Activated naive CD8-positive, alpha-beta T cell treated with anti-CD3 and anti-CD28 coated beads, Interleukin-2, amount 10 ng/mL, durations not matched to agents 7 days and 5 days (primary cell): ENCODE data around the gene BCCIP. TPM values are rescaled to one million over a fixed set of nuclear protein-coding genes. Genes with fewer than 3 reads are reported as not detected.

ENCODE experiments used
- ATAC-seq: fragments of 150-1000 bp; cut with Tn5 transposase; one replicate; pipeline ENCODE4 v1.10.0; 2021; ENCODE audit warnings: low read depth, moderate library complexity
- POLR2A ChIA-PET: fragments of 350-600 bp; sonication (Branson Sonifier 250); formaldehyde crosslinking; loops from one replicate; lab custom pipeline; 2021; ENCODE audit warnings: antibody characterized with exemption; lab: Charles Lee
- DNase-seq: peaks from one replicate; pipeline ENCODE4 v3.0.0; 2021
- H3K27ac Mint-ChIP-seq: one replicate; pipeline ENCODE4 v1.8.0; 2022; ENCODE audit warnings: mild to moderate bottlenecking, mixed read lengths
- H3K27me3 Mint-ChIP-seq: one replicate; pipeline ENCODE4 v1.8.0; 2022; ENCODE audit warnings: mild to moderate bottlenecking, moderate library complexity, mixed read lengths
- H3K36me3 Mint-ChIP-seq: one replicate; pipeline ENCODE4 v1.8.0; 2021; ENCODE audit warnings: mild to moderate bottlenecking, mixed read lengths
- H3K4me1 Mint-ChIP-seq: one replicate; pipeline ENCODE4 v1.8.0; 2021; ENCODE audit warnings: mixed read lengths
- H3K4me3 Mint-ChIP-seq: one replicate; pipeline ENCODE4 v1.8.0; 2022; ENCODE audit warnings: mild to moderate bottlenecking, moderate library complexity, mixed read lengths
- H3K9me3 Mint-ChIP-seq: one replicate; pipeline ENCODE4 v1.8.0; 2021; ENCODE audit warnings: mixed read lengths
- total RNA-seq, 2 experiments: library from RNA; stranded (reverse); gene quantifications; one replicate each; pipeline ENCODE4 v1.2.3, GENCODE V29; 2021

The BCCIP gene
- total RNA-seq, 2 experiments from 2014 or later, result 44.3 to 44.9 TPM

DNA sequence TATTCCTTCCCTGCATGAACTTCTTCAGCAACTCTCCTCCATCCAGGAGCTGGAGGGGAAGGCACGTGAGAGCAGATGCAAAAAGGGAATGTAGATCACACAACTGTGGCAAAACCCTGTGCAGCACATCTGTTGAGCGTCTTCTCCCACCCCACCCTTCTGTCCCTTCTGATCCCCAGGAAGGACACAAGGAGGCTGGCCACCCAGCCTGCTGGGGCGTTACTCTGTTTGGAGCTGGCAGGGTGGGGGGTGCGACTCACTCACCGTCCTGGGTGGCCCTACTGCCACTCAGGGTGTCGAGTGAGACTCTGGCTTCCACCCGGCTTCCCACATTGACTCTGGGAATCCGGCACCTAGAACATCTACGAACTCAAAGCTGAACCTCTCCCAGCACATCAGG lies 37.6 kb upstream of the BCCIP start:
- POLR2A ChIA-PET, result no interaction called here
- Mint-ChIP-seq H3K4me3 (no peak overlapping the region), H3K27me3 (no peaks in the 10 kb centered on the region)

DNA sequence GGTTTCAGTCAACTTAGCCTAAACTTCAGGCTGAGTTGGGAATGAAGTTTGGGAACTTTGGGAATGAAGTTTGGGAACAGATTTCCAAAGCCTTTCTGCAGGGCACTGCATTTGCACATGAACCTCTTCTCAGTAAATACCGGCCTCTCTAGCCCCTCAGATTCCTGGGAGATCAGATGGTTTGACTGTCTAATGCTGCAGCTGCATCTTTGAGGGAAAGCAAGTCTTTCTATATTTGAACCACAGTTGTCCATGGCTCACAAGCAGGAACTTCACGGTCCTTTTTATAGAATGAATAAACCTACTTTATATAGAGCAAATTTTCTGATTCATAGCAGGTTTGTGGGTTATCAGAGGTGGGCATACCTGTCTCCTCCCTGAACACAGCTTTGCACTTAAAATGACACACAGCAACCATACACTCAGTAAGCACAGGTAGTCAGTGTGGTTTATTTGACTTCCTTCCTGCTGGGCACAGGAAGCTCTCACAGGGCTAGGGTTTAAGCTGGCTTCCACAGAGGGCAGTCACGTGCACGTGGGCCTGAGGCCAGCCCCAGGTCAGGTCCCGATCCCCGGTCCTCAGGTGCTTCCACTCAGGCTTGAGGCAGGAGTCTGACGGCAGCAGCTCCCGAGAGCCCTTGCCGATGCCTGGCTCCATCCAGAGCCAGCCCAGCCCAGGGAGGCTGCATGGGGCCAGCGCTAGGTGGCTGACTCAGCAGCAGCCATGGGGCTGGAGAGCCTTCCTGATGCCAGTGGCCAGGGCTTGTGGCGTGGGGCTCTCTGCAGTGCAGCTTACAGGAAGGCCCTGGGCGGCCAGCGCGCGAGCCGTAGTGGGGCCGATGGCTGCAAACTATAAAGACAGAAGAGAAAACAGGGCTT lies 35.0 kb upstream of the BCCIP start:
- H3K27ac Mint-ChIP-seq, result peak overlapping the region; percentile 80
- ATAC-seq, result peak; percentile 93
- peaks cover 11% of the 10 kb centered on the region for H3K36me3 Mint-ChIP-seq
- DNase-seq, result peak; percentile 45
- H3K9me3 Mint-ChIP-seq, result no peaks in the 10 kb centered on the region
- H3K27me3 Mint-ChIP-seq, result no peaks in the 10 kb centered on the region
- peak overlapping the region; percentile 51 for H3K4me3 Mint-ChIP-seq
- POLR2A ChIA-PET, result interaction anchor here (1.1 to 2.1 kb wide), 2 partner anchors 35 to 69 kb away, joined by 3 to 10 read pairs; partner anchors contain the start of genes BCCIP, EDRF1 and UROS
- peaks cover 15% of the 10 kb centered on the region for H3K4me1 Mint-ChIP-seq

More for the DNA sequence above, 37.6 kb upstream of the BCCIP start:
- no peak overlapping the region for H3K27ac Mint-ChIP-seq
- H3K9me3 Mint-ChIP-seq, result no peaks in the 10 kb centered on the region
- peaks cover 3% of the 10 kb centered on the region for H3K36me3 Mint-ChIP-seq
- DNase-seq (no peak), ATAC-seq (no peak)
- peaks cover 15% of the 10 kb centered on the region for H3K4me1 Mint-ChIP-seq

DNA sequence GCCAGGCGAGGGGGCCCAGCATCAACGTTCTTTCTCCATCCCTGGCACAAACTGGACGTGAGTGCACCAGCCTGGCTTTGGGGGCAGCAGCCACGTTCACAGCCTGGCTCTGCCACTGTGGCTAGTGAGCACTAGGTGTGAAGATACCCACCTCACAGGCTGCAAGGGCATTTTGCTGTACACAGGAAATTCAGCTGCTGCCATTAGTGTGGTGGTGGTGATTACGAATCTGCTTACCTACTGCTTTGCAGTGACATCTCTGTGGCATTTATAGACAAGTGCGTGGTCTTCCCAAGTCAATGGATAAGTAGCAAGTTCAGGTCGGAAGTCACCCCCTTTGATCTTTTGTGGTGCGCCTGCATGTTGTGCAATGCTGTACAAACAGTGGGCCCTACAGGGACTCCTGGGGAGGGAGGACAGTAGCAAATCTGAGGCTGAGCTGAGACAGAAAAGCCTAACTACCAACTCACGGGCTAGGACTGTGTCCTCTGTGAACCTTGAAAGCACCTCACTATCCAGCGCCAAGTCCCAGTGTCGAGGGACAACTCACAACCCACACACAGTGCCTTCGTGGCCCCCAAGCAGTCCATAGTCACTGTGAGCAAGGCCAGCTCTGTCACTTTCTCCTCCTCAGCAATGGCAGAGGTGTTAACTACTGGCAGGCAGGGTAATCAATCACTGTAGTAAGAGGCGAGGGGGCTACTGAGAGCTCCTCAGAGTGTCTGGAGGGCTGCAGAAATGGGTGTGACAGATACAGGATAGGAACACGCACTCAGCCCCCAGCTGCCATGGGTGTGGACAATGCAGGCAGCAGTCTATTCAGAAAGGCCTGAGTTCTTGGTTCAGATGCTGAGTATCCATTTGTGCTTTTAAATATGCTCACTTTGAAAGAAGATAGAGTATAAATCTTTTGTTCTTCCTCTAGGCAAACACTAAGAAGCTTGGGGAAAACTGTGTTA lies 30.7 kb upstream of the BCCIP start:
- ATAC-seq, result no peak
- no peak for DNase-seq
- H3K4me1 Mint-ChIP-seq, result peaks cover 12% of the 10 kb centered on the region
- no peak overlapping the region for H3K4me3 Mint-ChIP-seq
- no peaks in the 10 kb centered on the region for H3K9me3 Mint-ChIP-seq
- POLR2A ChIA-PET, result no interaction called here
- peaks cover 14% of the 10 kb centered on the region for H3K36me3 Mint-ChIP-seq
- no peaks in the 10 kb centered on the region for H3K27me3 Mint-ChIP-seq
- H3K27ac Mint-ChIP-seq, result no peak overlapping the region

DNA sequence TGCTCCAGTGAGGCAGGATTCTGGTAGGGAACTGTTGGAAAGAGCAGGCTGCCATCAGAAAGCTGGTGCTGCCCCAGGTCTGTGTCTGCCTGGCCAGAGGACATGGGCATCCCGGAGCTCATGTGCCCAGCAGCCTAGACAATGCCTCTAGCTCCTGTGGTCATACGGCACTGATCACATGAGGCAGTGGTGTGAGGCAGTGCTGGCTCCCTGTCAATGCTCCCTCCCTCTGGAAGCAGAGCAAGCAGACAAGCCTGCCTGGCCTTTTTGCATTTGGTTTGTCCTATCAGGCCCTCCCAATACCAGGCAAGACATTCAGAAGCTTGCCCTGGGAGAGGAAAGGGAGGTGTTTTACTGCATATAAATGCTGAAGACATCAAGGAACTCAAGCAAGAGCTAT lies 28.2 kb upstream of the BCCIP start:
- peaks cover 12% of the 10 kb centered on the region for H3K36me3 Mint-ChIP-seq
- POLR2A ChIA-PET, result interaction anchor here (0.8 to 1.3 kb wide), 2 partner anchors 28 to 76 kb away, joined by 3 to 4 read pairs; partner anchors contain the start of genes BCCIP, EDRF1 and UROS

DNA sequence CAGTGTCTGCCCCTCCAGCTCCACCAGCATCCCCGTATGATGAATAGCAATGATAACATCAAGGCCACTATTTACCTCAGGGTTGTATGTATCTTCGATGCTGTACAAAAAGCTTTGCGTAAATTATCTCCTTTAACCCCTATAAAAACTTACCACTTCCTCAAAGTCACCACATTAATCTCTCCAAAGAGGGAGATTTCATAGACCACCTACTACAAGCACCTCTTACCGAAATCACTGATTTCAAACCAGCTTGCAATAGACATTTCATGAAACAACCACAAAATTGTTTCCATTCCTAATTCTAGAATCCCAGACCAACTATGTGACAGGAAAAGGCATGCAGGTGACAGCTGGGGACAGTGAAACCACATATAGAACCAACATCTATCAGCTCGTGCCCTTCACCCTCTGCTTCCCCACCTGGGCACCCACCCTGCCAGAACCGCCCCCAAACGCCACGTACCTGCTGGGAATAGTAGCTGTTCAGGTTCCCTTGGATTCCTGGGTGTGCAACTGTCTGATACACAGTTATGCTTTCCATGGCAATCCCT lies 27.6 kb upstream of the BCCIP start:
- POLR2A ChIA-PET, result interaction anchor here (0.8 to 1.3 kb wide), 2 partner anchors 27 to 76 kb away, joined by 3 to 4 read pairs; partner anchors contain the start of genes BCCIP, EDRF1 and UROS
- Mint-ChIP-seq H3K4me3 (no peak overlapping the region), H3K36me3 (peaks cover 14% of the 10 kb centered on the region), H3K9me3 (no peaks in the 10 kb centered on the region), H3K27me3 (no peaks in the 10 kb centered on the region), H3K27ac (no peak overlapping the region), H3K4me1 (no peaks in the 10 kb centered on the region)
- ATAC-seq (no peak), DNase-seq (no peak)

More for the DNA sequence above, 28.2 kb upstream of the BCCIP start:
- H3K9me3 Mint-ChIP-seq, result no peaks in the 10 kb centered on the region
- ATAC-seq (no peak), DNase-seq (no peak)
- no peaks in the 10 kb centered on the region for H3K4me1 Mint-ChIP-seq
- no peak overlapping the region for H3K27ac Mint-ChIP-seq
- H3K4me3 Mint-ChIP-seq, result no peak overlapping the region
- H3K27me3 Mint-ChIP-seq, result no peaks in the 10 kb centered on the region

DNA sequence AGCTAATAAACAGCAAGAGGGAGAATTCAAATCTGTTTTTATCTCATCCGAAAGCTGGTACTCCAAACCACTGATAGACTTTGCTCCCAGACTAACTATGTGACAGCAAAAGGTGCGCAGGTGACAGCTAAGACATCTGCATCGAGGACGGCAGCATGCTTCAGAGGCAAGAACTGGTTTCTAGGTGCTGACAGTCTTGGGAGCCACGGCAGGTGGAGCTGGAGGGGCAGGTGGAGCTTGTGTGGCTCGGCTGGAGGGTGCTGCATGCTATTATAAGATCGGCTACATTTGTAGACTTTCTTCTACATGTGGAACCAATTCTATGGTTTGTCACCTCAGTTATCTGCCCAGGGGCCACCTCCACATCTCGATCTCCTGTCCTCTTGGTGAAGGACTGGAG lies 25.9 kb upstream of the BCCIP start:
- no peaks in the 10 kb centered on the region for H3K9me3 Mint-ChIP-seq
- no peaks in the 10 kb centered on the region for H3K4me1 Mint-ChIP-seq
- H3K27me3 Mint-ChIP-seq, result no peaks in the 10 kb centered on the region
- peaks cover 7% of the 10 kb centered on the region for H3K36me3 Mint-ChIP-seq
- POLR2A ChIA-PET, result interaction anchor here (0.6 kb wide), 1 partner anchor 1989 kb away, joined by 3 read pairs; no protein-coding TSS in a partner anchor
- H3K27ac Mint-ChIP-seq, result no peak overlapping the region
- ATAC-seq (no peak), DNase-seq (no peak)
- H3K4me3 Mint-ChIP-seq, result no peak overlapping the region

DNA sequence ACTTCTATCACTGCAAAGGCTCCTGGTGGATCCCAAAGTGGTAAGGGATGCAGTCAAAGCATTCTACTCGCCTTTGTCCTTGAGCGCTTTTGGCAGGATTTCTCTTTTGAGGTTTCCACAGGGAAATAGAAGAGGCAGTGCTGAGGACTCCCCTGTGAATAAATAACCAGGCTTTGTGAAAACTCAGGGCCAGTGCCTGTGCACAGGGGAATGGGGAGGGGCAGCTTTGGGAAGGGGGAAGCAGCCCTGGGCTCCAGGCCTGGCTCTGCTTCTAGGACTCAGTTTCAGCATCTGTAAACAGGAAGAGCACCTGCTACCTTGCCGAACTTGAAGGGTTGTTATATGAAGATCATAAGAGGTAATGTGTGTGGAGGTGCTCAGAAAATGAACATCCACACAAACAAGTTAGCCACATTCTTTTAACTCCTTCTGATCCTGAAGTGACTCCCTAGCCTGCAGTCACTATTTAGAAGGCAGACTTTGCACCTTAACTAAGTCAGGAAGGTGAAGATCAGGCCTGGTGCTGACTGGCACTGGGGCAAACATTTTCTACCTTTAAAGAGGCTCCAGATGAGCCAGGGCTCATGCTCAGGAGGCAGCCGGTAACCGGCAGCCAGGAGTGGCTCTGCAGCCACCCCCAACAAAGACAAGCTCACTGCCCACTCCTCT lies 25.2 kb upstream of the BCCIP start:
- H3K4me1 Mint-ChIP-seq, result no peaks in the 10 kb centered on the region
- no peaks in the 10 kb centered on the region for H3K9me3 Mint-ChIP-seq
- no peaks in the 10 kb centered on the region for H3K27me3 Mint-ChIP-seq
- H3K27ac Mint-ChIP-seq, result no peak overlapping the region
- no peak for ATAC-seq
- no peak for DNase-seq
- no peak overlapping the region for H3K4me3 Mint-ChIP-seq
- H3K36me3 Mint-ChIP-seq, result peaks cover 7% of the 10 kb centered on the region
- POLR2A ChIA-PET, result interaction anchor here (0.6 kb wide), 1 partner anchor 1988 kb away, joined by 3 read pairs; no protein-coding TSS in a partner anchor

DNA sequence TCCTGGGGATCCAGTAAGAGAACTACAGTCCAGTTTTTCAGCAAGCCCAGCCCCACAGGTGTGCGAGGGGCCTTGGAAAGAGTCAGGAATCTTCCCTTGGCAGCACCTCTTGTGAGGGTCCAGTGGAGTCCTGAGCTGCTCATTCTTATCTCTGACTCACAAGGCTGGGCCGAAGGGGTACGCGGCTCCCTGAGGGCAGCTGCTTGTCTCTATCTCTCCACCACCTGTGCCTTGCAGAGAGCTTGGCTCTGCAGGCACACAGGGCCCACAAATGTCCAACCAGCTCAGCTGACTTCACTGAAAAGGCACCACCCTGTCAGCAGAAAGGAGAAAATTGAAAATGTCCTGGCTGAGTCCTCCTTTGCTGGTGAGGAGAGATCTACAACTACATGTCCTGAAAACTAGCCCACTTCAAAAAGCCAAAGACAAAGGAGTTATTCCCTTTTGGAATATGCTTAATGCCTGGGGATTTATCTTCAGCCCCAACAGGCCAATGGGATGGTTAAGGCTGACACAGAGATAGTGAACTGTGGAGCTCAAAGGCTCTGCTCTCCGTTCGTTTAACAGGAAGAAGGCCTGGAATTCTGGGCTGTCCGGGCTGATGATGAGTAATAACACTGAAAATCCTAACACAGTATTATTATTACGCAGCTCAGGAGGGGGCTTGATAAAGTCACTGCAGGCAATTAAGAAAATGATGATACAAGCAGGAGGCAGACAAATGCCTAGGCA lies 23.7 kb upstream of the BCCIP start:
- H3K36me3 Mint-ChIP-seq, result peaks cover 3% of the 10 kb centered on the region
- no peak for DNase-seq
- no peaks in the 10 kb centered on the region for H3K4me1 Mint-ChIP-seq
- POLR2A ChIA-PET, result no interaction called here
- no peak overlapping the region for H3K27ac Mint-ChIP-seq
- no peaks in the 10 kb centered on the region for H3K27me3 Mint-ChIP-seq
- H3K9me3 Mint-ChIP-seq, result no peaks in the 10 kb centered on the region
- no peak overlapping the region for H3K4me3 Mint-ChIP-seq
- ATAC-seq, result no peak

DNA sequence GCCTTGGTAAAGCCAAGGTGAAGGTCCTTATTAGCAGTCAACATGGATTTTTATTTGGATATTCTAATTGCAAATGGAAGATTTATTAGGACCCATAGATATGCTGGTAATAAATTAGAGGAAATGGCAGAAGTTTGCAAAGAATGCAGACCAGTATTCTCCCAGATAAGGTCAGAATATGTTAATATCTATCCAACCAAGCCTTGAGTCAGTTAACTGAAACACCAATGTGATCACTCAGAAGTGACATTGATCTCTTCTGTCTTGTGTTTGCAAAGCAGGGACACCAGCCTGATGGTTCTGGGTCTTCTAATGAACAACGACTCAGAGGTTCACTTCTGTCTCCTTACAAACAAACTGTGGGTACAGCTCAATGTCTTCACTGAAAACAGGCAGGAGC lies 21.8 kb upstream of the BCCIP start:
- DNase-seq (no peak), ATAC-seq (no peak)
- peaks cover 5% of the 10 kb centered on the region for H3K36me3 Mint-ChIP-seq
- POLR2A ChIA-PET, result interaction anchor here (1.0 kb wide), 1 partner anchor 12 kb away, joined by 3 read pairs; no protein-coding TSS in a partner anchor
- no peaks in the 10 kb centered on the region for H3K27me3 Mint-ChIP-seq
- no peaks in the 10 kb centered on the region for H3K4me1 Mint-ChIP-seq
- no peak overlapping the region for H3K27ac Mint-ChIP-seq
- H3K4me3 Mint-ChIP-seq, result no peak overlapping the region
- no peaks in the 10 kb centered on the region for H3K9me3 Mint-ChIP-seq

DNA sequence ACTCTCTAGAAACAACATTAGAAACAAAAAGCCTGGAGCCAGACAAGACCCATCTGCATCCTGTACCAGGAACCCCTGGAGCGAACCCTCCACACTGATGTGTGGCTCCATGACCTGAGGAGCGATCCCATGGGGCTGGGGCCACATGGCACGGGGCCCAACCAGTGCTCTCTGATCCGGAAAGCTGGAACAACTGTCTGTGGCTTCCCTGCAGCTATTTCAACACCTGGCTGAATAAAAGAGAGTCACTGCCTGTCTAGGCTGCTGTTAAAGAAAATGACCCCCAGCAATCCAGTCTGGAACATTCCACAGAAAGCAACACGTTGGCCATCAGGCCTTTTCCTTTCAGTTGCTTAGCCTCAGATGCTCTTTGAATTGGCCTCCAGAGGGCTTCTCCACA lies 21.2 kb upstream of the BCCIP start:
- Mint-ChIP-seq H3K27me3 (no peaks in the 10 kb centered on the region), H3K4me1 (no peaks in the 10 kb centered on the region), H3K9me3 (no peaks in the 10 kb centered on the region), H3K27ac (no peak overlapping the region), H3K4me3 (no peak overlapping the region), H3K36me3 (peaks cover 5% of the 10 kb centered on the region)
- DNase-seq, result no peak
- no peak for ATAC-seq
- POLR2A ChIA-PET, result no interaction called here

DNA sequence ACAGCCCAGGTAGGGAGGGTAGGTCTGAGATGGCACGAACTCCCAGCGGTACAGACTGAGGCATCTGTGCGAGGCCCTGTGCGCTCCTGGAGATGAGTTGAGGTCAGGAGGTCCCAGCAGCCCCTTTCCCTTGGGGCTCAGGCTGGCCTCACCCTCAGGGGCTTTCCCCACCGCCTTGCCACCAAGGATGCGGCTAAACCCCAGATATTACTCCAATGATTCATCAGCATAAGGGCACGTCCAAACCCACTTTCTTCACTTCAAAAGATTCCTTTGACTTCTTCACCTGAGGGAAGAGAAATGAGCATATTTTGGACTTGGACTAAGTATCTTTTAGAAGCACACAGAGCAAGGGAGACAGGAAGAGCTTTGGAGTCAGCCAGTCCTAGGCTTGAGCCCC lies 20.6 kb upstream of the BCCIP start:
- DNase-seq, result no peak
- Mint-ChIP-seq H3K4me3 (no peak overlapping the region), H3K36me3 (peaks cover 4% of the 10 kb centered on the region), H3K4me1 (peaks cover 3% of the 10 kb centered on the region), H3K9me3 (no peaks in the 10 kb centered on the region), H3K27me3 (no peaks in the 10 kb centered on the region), H3K27ac (no peak overlapping the region)
- POLR2A ChIA-PET, result no interaction called here
- no peak for ATAC-seq

DNA sequence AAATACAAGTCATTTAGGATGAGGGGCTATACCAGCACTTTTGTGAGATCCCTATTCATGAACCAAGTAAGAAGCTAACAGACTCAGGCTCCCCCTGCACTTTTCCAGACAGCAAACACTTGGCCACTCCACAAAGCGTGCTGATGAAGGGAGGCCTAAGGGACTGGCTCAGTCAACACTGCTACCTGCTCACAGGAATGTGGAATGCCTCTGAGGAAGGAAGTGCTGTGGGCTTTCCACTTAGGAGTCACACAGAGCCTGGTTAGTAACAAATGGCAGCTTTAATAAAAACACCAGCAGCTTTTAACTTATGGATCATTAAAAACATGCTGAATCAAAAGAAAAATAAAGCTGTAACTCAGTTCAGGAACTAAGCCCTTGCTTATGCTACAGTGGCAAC lies 15.3 kb upstream of the BCCIP start:
- no peak overlapping the region for H3K27ac Mint-ChIP-seq
- H3K36me3 Mint-ChIP-seq, result peaks cover 15% of the 10 kb centered on the region
- DNase-seq, result no peak

More for the DNA sequence above, 15.3 kb upstream of the BCCIP start:
- no peaks in the 10 kb centered on the region for H3K27me3 Mint-ChIP-seq
- H3K4me1 Mint-ChIP-seq, result peaks cover 12% of the 10 kb centered on the region
- H3K4me3 Mint-ChIP-seq, result no peak overlapping the region
- POLR2A ChIA-PET, result interaction anchor here (1.4 kb wide), 1 partner anchor 15 kb away, joined by 5 read pairs; the partner anchor contains the start of genes BCCIP and UROS
- no peak for ATAC-seq
- no peaks in the 10 kb centered on the region for H3K9me3 Mint-ChIP-seq
